RWPE1 (cell line): ENCODE results near the gene NAA20.

ENCODE experiments used
- CTCF ChIA-PET: fragments of 350-600 bp; sonication (Branson Sonifier 250); formaldehyde crosslinking; extraction: SDS; loops from one replicate; lab custom pipeline; 2021; lab: Yijun Ruan, JAX
- POLR2A ChIA-PET: fragments of 400-600 bp; formaldehyde crosslinking; extraction: SDS; loops from one replicate; lab custom pipeline; 2020; ENCODE audit warnings: antibody characterized with exemption; ENCODE audit not compliant: low non-redundant PET; lab: Yijun Ruan, JAX
- DNase-seq: peaks from one replicate; pipeline ENCODE4 v3.0.0; 2012; ENCODE audit warnings: low spot score
- H3K27ac ChIP-seq: fragments of 450-650 bp; 2 replicates; pipeline ENCODE4 v1.5.1; 2017
- CTCF ChIP-seq: fragments of 450-650 bp; conservative IDR thresholded peaks from 2 replicates; pipeline ENCODE4 v1.5.1; 2017; ENCODE audit warnings: low read depth, mild to moderate bottlenecking

The NAA20 gene

GRCh38 chr20:20010639-20011500 is 6.3 kb upstream of the NAA20 start:
- DNase-seq, result no peak
- POLR2A ChIA-PET, result no interaction called here
- CTCF ChIA-PET, result no interaction called here

GRCh38 chr20:20012541-20012940 is 4.6 kb upstream of the NAA20 start:
- POLR2A ChIA-PET, result no interaction called here
- CTCF ChIA-PET, result no interaction called here
- no peak for TF ChIP-seq CTCF
- H3K27ac ChIP-seq, result no peak overlapping the region
- DNase-seq, result no peak

More at GRCh38 chr20:20010639-20011500, 6.3 kb upstream of the NAA20 start:
- H3K27ac ChIP-seq, result no peak overlapping the region
- TF ChIP-seq CTCF, result no peak

GRCh38 chr20:20014659-20015058 is 2.5 kb upstream of the NAA20 start:
- TF ChIP-seq CTCF, result no peak
- H3K27ac ChIP-seq, result no peak overlapping the region
- CTCF ChIA-PET, result no interaction called here
- DNase-seq, result no peak
- POLR2A ChIA-PET, result no interaction called here

GRCh38 chr20:20017844-20018185 is 653 bp downstream of the NAA20 start:
- CTCF ChIA-PET, result no interaction called here
- peak overlapping the region; percentile 79 for H3K27ac ChIP-seq
- no peak for TF ChIP-seq CTCF
- DNase-seq, result peak; percentile 30
- POLR2A ChIA-PET, result no interaction called here

GRCh38 chr20:20018366-20018765 is 1.2 kb downstream of the NAA20 start:
- TF ChIP-seq CTCF, result no peak
- DNase-seq, result no peak
- CTCF ChIA-PET, result no interaction called here
- POLR2A ChIA-PET, result no interaction called here
- no peak overlapping the region; the same call in 1 of the 2 replicates for H3K27ac ChIP-seq

GRCh38 chr20:20019123-20019522 is 2.0 kb downstream of the NAA20 start:
- peak overlapping the region; percentile 36 for H3K27ac ChIP-seq
- CTCF ChIA-PET, result no interaction called here
- no peak for TF ChIP-seq CTCF
- peak; percentile 51 for DNase-seq
- POLR2A ChIA-PET, result no interaction called here
